Stimulated activated effector memory CD8-positive, alpha-beta T cell treated with anti-CD3 and anti-CD28 coated beads, Interleukin-12 subunit alpha, Interleukin-12 subunit beta, amount 100 ng/mL, for 72 hours (primary cell): ENCODE data around the gene LRRC3.
"Not testable (repeated sequence)": the region's sequence is repeated elsewhere in the genome, so short reads cannot be mapped to it uniquely, and the experiment has no call there.

Experiments used
- ATAC-seq: fragments of 150-1000 bp; cut with Tn5 transposase; 2 replicates; pipeline ENCODE4 v1.10.0; 2021
- DNase-seq, 2 donors: peaks; one replicate each; pipeline ENCODE4 v3.0.0; 2021 to 2022; ENCODE audit warnings: low spot score in 2 of 2
- H3K27ac Mint-ChIP-seq: one replicate; pipeline ENCODE4 v1.8.0; 2022; ENCODE audit warnings: mild to moderate bottlenecking, mixed read lengths
- H3K36me3 Mint-ChIP-seq: one replicate; pipeline ENCODE4 v1.8.0; 2022; ENCODE audit warnings: mild to moderate bottlenecking, mixed read lengths
- H3K4me1 Mint-ChIP-seq: one replicate; pipeline ENCODE4 v1.8.0; 2022; ENCODE audit warnings: mixed read lengths
- H3K4me3 Mint-ChIP-seq: one replicate; pipeline ENCODE4 v1.8.0; 2022; ENCODE audit warnings: mild to moderate bottlenecking, mixed read lengths
- H3K9me3 Mint-ChIP-seq: one replicate; pipeline ENCODE4 v1.8.0; 2022; ENCODE audit warnings: mixed read lengths

Gene LRRC3

DNA sequence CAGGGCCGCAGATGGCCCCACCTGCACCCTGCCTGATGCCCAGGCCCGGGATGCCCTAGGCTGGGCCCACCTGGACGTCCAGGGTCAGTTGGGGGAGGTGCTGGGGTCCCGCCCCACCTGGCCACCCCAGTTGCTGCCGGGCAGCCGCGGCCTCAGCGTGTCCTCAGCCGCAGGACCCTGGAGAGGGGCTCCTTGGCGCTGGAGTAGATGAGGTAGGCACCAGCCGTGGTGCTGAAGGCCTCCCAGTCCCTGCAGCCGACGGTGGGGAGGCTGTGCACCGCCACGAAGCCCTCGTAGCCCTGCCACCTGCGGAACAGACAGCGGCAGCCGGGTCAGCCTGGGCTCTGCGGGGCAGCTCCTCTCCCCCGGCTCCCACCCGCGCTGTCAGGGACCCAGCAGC lies 44.3 kb downstream of the LRRC3 start:
- ATAC-seq, result no peak
- DNase-seq, result no peak
- no peaks in the 10 kb centered on the region for H3K36me3 Mint-ChIP-seq
- no peak overlapping the region for H3K27ac Mint-ChIP-seq
- no peaks in the 10 kb centered on the region for H3K4me1 Mint-ChIP-seq
- H3K9me3 Mint-ChIP-seq, result no peaks in the 10 kb centered on the region
- no peak overlapping the region for H3K4me3 Mint-ChIP-seq

DNA sequence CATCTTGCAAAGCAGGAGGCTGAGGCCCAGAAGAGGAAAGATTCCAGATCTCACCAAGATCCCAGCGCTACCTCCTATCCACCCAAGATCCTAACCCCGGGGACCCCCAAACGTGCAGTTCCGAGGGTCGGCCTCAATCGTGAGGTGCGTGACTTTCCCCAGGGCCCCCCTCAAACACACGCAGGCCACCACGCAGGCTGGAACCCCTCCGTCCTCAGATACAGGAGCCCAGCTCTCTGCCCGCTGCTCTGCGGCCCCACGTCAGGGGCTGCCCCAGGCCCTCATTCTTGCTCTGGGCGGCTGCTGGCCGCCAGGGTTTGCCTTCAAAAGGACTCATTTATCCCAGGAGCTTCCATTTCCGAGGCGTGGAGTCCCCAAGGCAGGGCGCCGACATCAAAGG lies 44.8 kb downstream of the LRRC3 start:
- no peaks in the 10 kb centered on the region for H3K4me1 Mint-ChIP-seq
- H3K27ac Mint-ChIP-seq, result no peak overlapping the region
- no peak for ATAC-seq
- H3K4me3 Mint-ChIP-seq, result no peak overlapping the region
- no peaks in the 10 kb centered on the region for H3K36me3 Mint-ChIP-seq
- no peaks in the 10 kb centered on the region for H3K9me3 Mint-ChIP-seq
- DNase-seq, result no peak

DNA sequence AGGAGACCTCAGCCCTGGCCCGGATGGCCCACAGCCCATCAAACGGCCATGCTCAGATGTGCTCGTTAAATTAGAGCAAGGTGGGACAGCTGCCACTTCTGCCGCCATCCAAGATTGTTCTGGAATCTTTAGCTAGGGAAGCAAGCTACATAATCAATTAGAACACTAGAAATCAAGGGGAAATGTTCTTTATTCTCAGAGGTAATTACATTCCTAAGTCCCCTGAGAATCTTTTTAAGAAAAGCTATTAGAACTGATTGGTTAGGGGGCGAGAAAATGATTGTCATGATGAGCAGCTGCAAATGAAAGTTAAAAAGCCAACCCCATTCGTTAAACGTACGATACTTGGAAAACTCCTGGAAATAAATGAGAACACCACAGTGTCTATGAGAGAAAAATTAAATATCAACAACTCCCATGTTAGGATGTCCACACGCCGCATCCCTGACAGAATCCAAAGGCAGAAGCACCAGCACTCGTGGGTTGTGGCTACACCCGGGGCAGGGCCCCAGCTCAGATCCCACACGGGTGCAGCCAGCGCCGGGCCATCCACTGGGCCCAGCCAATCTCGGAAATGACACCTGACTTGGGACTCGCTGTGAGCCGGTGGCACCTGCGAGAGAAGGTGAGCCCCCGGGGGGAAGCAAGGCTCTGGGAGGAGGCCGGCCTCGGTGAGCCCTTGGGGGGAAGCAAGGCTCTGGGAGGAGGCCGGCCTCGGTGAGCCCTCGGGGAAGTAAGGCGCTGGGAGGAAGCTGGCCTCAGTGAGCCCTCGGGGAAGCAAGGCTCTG lies 47.1 kb downstream of the LRRC3 start:
- no peak overlapping the region for H3K4me3 Mint-ChIP-seq
- H3K27ac Mint-ChIP-seq, result no peak overlapping the region
- no peaks in the 10 kb centered on the region for H3K36me3 Mint-ChIP-seq
- ATAC-seq (no peak), DNase-seq (no peak)
- no peaks in the 10 kb centered on the region for H3K9me3 Mint-ChIP-seq
- no peaks in the 10 kb centered on the region for H3K4me1 Mint-ChIP-seq

DNA sequence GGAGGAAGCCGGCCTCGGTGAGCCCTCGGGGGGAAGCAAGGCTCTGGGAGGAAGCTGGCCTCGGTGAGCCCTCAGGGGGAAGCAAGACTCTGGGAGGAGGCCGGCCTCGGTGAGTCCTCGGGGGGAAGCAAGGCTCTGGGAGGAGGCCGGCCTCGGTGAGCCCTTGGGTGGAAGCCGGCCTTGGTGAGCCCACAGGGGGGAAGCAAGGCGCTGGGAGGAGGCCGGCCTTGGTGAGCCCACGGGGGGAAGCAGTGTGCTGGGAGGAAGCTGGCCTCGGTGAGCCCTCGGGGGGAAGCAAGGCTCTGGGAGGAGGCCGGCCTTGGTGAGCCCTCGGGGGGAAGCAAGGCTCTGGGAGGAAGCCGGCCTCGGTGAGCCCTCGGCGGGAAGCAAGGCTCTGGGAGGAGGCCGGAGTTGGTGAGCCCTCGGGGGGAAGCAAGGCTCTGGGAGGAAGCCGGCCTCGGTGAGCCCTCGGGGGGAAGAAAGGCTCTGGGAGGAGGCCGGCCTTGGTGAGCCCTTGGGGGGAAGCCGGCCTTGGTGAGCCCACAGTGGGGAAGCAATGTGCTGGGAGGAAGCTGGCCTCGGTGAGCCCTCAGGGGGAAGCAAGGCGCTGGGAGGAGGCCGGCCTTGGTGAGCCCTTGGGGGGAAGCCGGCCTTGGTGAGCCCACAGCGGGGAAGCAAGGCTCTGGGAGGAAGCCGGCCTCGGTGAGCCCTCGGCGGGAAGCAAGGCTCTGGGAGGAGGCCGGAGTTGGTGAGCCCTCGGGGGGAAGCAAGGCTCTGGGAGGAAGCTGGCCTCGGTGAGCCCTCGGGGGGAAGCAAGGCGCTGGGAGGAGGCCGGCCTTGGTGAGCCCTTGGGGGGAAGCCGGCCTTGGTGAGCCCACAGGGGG lies 47.9 kb downstream of the LRRC3 start:
- H3K4me1 Mint-ChIP-seq, H3K4me3 Mint-ChIP-seq, DNase-seq, H3K9me3 Mint-ChIP-seq, H3K36me3 Mint-ChIP-seq, ATAC-seq: not testable (repeated sequence)
- H3K27ac Mint-ChIP-seq, result peak overlapping the region; percentile 64

DNA sequence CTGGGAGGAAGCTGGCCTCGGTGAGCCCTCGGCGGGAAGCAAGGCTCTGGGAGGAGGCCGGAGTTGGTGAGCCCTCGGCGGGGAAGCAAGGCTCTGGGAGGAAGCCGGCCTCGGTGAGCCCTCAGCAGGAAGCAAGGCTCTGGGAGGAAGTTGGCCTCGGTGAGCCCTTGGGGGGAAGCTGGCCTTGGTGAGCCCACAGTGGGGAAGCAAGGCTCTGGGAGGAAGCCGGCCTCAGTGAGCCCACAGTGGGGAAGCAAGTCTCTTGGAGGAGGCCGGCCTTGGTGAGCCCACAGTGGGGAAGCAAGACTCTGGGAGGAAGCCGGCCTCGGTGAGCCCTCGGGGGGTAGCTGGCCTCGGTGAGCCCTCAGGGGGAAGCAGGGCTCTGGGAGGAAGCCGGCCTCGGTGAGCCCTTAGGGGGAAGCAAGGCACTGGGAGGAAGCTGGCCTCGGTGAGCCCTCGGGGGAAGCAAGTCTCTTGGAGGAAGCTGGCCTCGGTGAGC lies 48.6 kb downstream of the LRRC3 start:
- DNase-seq (no peak), ATAC-seq (no peak)
- Mint-ChIP-seq H3K4me3 (no peak overlapping the region), H3K27ac (peak overlapping the region; percentile 64), H3K4me1 (no peaks in the 10 kb centered on the region), H3K36me3 (no peaks in the 10 kb centered on the region), H3K9me3 (no peaks in the 10 kb centered on the region)

DNA sequence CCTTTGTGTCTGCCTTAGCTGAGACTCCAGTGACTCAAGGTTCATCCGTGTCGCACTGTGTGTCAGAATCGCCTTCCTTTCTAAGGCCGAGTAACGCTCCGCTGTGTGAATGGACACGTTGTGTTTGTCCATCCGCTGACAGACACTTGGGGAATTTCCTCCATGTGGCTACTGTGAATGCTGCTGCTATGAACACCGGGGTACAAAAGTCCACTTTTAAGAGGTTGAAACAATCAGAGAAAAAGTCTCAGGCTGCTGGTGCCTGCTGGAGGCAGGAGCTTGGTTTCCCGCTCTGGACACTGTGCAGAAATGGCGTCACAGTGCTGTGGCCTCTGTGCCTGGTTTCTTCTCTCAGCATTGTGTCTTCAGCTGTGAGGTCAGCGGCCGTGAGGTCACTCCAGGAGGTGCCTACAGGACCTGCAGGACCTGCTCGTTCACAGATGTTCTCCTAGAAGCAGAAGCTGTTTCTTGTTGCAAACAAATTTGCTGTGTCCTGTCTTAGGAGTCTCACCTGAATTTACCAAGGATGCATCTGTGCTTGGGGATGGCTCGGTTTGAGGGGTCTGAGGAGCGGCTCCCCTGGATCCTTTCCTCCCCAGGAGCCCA lies 50.5 kb downstream of the LRRC3 start:
- H3K4me3 Mint-ChIP-seq, result no peak overlapping the region
- H3K9me3 Mint-ChIP-seq, result no peaks in the 10 kb centered on the region
- no peaks in the 10 kb centered on the region for H3K36me3 Mint-ChIP-seq
- ATAC-seq, result no peak
- no peak overlapping the region for H3K27ac Mint-ChIP-seq
- H3K4me1 Mint-ChIP-seq, result no peaks in the 10 kb centered on the region
- DNase-seq, result no peak

DNA sequence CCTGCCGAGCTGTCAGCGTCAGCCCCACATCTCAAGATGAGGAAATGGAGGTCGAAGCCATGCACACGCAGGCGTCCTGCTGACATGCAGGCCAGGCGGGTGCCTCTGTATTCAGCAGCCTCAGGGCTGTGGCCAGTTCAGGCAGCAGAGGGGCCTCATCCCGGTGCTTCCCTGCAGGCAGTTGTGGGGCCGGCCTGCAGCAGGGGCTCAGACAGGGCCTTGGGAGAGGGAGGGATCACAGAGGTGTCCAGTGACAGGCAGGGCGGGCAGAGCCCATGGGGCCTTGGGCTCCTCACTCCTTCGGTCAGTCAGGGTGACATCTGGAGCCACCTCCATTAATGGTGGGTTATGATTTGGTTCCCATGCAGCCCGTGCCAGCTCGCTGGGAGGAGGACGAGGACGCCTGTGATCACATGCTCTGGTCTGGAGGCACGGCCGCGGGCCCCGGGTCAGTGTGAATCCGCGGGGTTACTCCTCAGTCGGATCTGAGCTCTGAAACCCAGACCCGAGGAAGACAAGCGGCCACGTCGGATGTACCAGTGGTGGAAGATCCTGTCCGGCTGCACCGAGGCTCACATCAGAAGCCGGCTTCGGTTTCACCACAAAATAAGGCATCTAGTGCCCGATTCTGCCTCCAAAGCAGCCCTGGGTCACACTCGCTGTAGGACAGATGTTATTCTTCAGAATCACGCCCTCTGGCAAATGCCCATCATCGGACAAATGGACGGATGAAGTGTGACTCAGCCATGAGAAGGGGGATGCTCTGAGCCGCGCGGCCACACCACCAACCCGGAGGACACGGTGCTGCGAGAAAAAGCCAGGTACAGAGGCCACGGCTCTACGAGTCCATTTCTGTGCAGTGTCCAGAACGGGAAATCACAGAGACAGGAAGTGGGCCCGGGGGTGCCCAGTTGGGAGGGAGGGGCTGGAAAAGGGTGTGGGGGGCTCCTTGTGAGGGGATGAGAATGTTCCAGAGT lies 51.3 kb downstream of the LRRC3 start:
- Mint-ChIP-seq H3K4me1 (no peaks in the 10 kb centered on the region), H3K27ac (no peak overlapping the region), H3K9me3 (no peaks in the 10 kb centered on the region), H3K36me3 (no peaks in the 10 kb centered on the region), H3K4me3 (no peak overlapping the region)
- ATAC-seq (no peak), DNase-seq (no peak)

DNA sequence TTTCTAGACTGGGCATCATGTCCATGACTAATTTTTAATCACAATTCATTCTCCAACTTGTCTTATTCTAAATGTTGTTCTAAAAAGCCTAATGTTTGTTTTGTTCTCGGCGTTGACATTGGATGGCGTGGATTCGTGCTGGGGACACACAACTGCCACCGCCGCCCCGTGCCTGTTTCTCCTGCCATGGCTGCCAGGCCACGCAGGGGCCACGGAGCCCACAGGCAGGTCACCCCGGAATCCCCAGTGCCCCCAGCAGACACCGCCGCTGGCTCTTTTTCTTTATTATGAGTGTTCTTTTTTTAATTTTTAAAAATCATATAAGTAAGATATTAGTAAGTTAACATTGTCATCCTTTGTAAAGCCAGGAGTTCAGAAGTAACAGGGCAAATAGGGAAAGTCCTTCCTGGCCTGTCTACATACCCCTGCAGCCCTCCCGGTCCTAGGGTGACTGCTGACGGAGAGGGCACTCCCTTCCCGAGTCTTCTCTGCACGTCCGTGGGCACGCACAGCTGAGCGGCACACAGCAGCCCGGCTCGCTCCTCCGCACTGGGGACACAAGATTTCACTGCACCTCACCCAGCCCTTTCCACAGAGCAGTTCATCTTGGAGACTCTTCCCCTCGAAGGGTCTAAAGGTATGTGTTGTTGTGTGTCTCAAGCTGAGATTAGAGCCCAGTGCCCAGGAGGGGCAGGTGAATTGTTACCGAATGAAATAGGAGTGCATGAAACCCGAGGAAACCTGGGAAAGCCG lies 52.5 kb downstream of the LRRC3 start:
- Mint-ChIP-seq H3K36me3 (no peaks in the 10 kb centered on the region), H3K9me3 (no peaks in the 10 kb centered on the region), H3K4me1 (no peaks in the 10 kb centered on the region), H3K4me3 (no peak overlapping the region), H3K27ac (no peak overlapping the region)
- ATAC-seq (no peak), DNase-seq (no peak)

DNA sequence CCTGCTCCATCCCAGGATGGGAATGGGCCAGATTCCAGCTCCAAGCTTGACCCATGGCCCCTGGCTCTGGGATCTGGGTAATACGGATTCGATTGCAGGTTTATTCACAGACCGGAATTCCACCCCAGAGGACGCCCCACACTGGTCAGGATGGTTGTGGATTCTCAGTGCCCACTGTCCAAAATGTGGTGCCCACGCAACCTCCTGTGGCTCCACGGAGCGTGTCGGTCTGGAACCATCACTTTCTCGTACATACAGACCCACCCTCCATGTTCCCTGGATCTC lies 53.1 kb downstream of the LRRC3 start:
- no peaks in the 10 kb centered on the region for H3K9me3 Mint-ChIP-seq
- no peaks in the 10 kb centered on the region for H3K4me1 Mint-ChIP-seq
- DNase-seq (no peak), ATAC-seq (no peak)
- H3K36me3 Mint-ChIP-seq, result no peaks in the 10 kb centered on the region
- no peak overlapping the region for H3K4me3 Mint-ChIP-seq
- H3K27ac Mint-ChIP-seq, result no peak overlapping the region

DNA sequence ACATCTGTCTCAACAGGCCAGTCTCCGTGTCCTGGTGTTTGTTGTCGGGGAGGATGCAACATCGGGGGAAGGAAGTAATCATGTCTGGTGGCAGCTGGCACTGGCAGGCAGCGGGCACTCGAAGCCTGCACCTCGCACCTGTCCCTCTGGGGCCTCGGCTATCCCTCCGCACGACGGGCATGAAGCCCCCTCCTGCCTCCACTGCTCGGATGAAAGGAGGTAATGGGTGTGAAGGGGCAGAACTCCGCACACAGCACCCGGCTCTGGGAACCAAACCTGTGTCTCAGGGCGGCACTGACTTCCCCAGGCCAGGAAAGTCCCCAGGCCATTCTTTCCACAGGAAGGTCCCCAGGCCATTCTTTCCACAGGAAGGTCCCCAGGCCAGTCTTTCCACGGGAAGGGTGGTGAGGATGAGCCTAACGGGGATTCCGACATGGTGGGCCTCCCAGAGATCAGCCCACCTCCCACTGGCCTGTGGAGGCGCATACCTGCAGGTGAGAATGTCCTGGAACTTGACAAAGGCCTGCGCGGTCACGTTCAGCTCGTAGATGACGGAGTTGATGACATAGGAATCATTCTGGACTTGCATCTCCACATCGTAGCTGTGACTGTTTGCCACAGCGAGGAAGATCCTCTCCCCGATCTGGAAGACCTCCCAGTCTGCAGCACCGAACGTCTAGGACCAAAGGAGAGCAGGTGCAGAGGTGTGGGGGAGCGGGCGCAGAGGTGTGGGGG lies 53.6 kb downstream of the LRRC3 start:
- H3K4me1 Mint-ChIP-seq, result no peaks in the 10 kb centered on the region
- DNase-seq (no peak), ATAC-seq (no peak)
- H3K36me3 Mint-ChIP-seq, result no peaks in the 10 kb centered on the region
- no peak overlapping the region for H3K27ac Mint-ChIP-seq
- H3K9me3 Mint-ChIP-seq, result no peaks in the 10 kb centered on the region
- H3K4me3 Mint-ChIP-seq, result no peak overlapping the region

DNA sequence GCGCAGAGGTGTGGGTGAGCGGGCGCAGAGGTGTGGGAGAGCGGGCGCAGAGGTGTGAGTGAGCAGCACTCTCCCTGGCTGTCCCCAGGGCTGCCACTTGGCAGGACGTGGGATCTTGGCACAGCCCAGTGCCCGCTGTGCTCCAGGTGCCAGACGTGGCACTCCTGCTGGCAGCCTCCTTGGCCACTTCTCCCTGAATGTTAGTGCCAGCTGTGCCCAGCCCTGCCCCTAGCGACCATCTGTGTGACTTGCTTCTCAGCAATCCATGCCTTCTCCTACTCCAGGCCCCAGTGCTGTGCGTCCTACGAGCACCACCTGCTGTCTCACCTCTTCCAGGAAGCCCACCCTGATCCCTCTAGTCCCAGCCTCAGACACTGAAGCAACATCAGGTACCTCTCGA lies 54.2 kb downstream of the LRRC3 start:
- Mint-ChIP-seq H3K9me3 (no peaks in the 10 kb centered on the region), H3K4me3 (no peak overlapping the region), H3K27ac (no peak overlapping the region), H3K36me3 (no peaks in the 10 kb centered on the region), H3K4me1 (no peaks in the 10 kb centered on the region)
- DNase-seq, result no peak
- no peak for ATAC-seq

DNA sequence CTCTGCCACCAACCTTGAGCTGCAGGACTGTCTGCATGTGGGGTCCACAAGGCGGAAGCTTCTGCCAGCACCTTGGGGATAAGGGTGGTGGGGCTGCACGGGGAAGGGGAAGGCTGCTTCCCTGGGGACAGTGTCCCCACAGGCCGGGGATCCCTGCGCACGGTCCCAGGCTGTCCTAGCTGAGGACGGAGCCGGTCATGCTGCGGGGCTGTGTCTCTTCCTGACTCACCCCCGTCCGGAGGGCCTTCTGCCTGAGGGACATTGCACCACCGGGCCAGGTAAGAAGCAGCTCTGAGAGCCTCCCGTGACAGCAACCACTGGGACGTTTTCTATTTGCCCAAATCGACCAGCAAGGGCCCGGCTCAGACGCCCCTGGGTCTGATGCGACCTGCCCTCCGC lies 54.8 kb downstream of the LRRC3 start:
- ATAC-seq, result no peak
- H3K9me3 Mint-ChIP-seq, result no peaks in the 10 kb centered on the region
- H3K4me1 Mint-ChIP-seq, result no peaks in the 10 kb centered on the region
- no peak overlapping the region for H3K27ac Mint-ChIP-seq
- no peak overlapping the region for H3K4me3 Mint-ChIP-seq
- H3K36me3 Mint-ChIP-seq, result no peaks in the 10 kb centered on the region
- DNase-seq, result no peak

DNA sequence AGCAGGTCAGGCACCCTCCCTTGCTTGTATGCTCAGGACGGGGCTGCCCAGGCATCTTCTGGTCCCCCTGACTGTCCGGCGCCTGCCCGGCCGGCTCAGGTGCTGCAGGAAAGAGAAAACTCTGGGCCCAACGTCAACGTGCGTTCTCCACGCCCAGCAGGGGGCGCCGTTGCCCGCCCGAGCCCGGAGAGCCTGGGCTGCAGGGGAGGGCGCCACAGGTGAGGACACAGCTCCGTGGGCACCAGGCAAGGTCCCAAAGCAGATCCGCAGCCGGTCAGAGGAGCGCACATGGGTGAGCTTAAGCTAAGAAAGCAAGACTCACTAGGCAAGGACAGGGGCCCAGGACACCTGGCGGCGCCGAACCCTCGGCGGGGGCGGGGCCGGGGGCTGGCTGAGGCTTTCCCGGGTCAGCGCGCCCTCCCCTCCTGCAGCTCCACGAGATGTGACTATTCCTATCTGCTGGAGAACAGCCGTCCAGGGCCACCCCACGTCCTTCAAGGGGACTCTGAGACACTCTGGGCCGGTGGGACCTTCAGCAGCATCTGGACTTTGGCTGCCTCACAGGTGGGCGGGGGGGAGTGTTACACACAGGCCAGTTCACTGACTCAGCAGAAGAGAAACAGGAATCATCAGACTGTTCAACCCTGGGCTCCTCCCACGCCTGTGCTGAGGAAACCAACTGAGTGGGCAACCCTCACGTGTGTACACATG lies 55.4 kb downstream of the LRRC3 start:
- Mint-ChIP-seq H3K27ac (no peak overlapping the region), H3K36me3 (no peaks in the 10 kb centered on the region), H3K9me3 (no peaks in the 10 kb centered on the region), H3K4me1 (no peaks in the 10 kb centered on the region), H3K4me3 (no peak overlapping the region)
- ATAC-seq (peak; percentile 84), DNase-seq (peak; percentile 85 to 86)
